GM19468 (cell line): ENCODE results near the gene PPFIBP2.
"Not testable (repeated sequence)": the region's sequence is repeated elsewhere in the genome, so short reads cannot be mapped to it uniquely, and the experiment has no call there.

Experiments
- ATAC-seq: cut with Tn5 transposase; IDR thresholded peaks from one replicate; pipeline ENCODE4 v1.9.1; 2021; ENCODE audit warnings: mild to moderate bottlenecking, moderate library complexity, moderate number of reproducible peaks; ENCODE audit not compliant: unreplicated experiment; ENCODE audit errors: extremely low read depth

The PPFIBP2 gene

GRCh38 chr11:7651700-7652099 is 137.9 kb downstream of the PPFIBP2 start:
- ATAC-seq, result no peak

- ATAC-seq, result no peak
Measured at GRCh38 chr11:7654195-7654705, 140.5 kb downstream of the PPFIBP2 start.

- no peak for ATAC-seq
Measured at GRCh38 chr11:7655253-7656217, 141.7 kb downstream of the PPFIBP2 start.

GRCh38 chr11:7656704-7657103 is 142.9 kb downstream of the PPFIBP2 start:
- ATAC-seq, result no peak

- ATAC-seq, result no peak
Measured at GRCh38 chr11:7657306-7658025, 143.7 kb downstream of the PPFIBP2 start.

- not testable (repeated sequence) for ATAC-seq
Measured at GRCh38 chr11:7663531-7663930, 149.7 kb downstream of the PPFIBP2 start.

- ATAC-seq, result no peak
Measured at GRCh38 chr11:7664867-7665266, 151.1 kb downstream of the PPFIBP2 start.

GRCh38 chr11:7665473-7666291 is 151.9 kb downstream of the PPFIBP2 start:
- peak; percentile 92 for ATAC-seq

- no peak for ATAC-seq
Measured at GRCh38 chr11:7666292-7666866, 152.6 kb downstream of the PPFIBP2 start.

GRCh38 chr11:7667460-7667859 is 153.7 kb downstream of the PPFIBP2 start:
- ATAC-seq, result no peak

GRCh38 chr11:7668464-7668863 is 154.7 kb downstream of the PPFIBP2 start:
- ATAC-seq, result no peak

- ATAC-seq, result no peak
Measured at GRCh38 chr11:7668911-7669310, 155.1 kb downstream of the PPFIBP2 start.

GRCh38 chr11:7670641-7671040 is 156.8 kb downstream of the PPFIBP2 start:
- no peak for ATAC-seq

- peak; percentile 43 for ATAC-seq
Measured at GRCh38 chr11:7671347-7672215, 157.8 kb downstream of the PPFIBP2 start.

- no peak for ATAC-seq
Measured at GRCh38 chr11:7672276-7672959, 158.6 kb downstream of the PPFIBP2 start.

GRCh38 chr11:7672960-7673723 is 159.3 kb downstream of the PPFIBP2 start, which contains the start of gene CYB5R2:
TSS of gene CYB5R2 (minus strand) at chr11:7673500. CDS start at chr11:7672825, 675 bp downstream.
- ATAC-seq, result no peak

GRCh38 chr11:7673724-7674434 is 160.1 kb downstream of the PPFIBP2 start:
- ATAC-seq, result no peak
